Stomach (tissue), 9 donors: ENCODE measurements around the gene SNRPB2. TPM values are rescaled to one million over a fixed set of nuclear protein-coding genes. Genes with fewer than 3 reads are reported as not detected.

Source experiments
- DNase-seq, 2 donors: peaks; one replicate each; pipeline versions ENCODE4 v3.0.0 to v3.0.0-alpha.2; 2013 to 2019
- H3K27ac ChIP-seq, 5 donors: fragments of 200-600 bp in 4 of 5; sonication (generic) in 4 of 5; one replicate each; pipeline ENCODE4 v1.5.1; 2013 to 2019; ENCODE audit warnings: mild to moderate bottlenecking in 1 of 5, moderate library complexity in 1 of 5
- H3K27me3 ChIP-seq, 3 donors: fragments of 200-600 bp; sonication (generic); one replicate each; pipeline ENCODE4 v1.5.1; 2017 to 2019; ENCODE audit warnings: mixed run types in 1 of 3
- H3K36me3 ChIP-seq, 4 donors: fragments of 200-600 bp; sonication (generic); 1 replicate in 3 of 4; 2 replicates in 1 of 4; pipeline ENCODE4 v1.5.1; 2016 to 2019
- H3K4me1 ChIP-seq, 4 donors: fragments of 200-600 bp; sonication (generic); one replicate each; pipeline ENCODE4 v1.5.1; 2016 to 2019
- H3K4me3 ChIP-seq, 4 donors: fragments of 200-600 bp; sonication (generic) in 3 of 4; one replicate each; pipeline ENCODE4 v1.5.1; 2016 to 2019; ENCODE audit warnings: mild to moderate bottlenecking in 1 of 4
- H3K9me3 ChIP-seq, 4 donors: fragments of 200-600 bp; sonication (generic); one replicate each; pipeline ENCODE4 v1.5.1; 2016 to 2019
- CTCF ChIP-seq, 7 experiments: fragments of 450-650 bp in 4 of 7; fragments of 200-600 bp in 3 of 7; sonication (generic) in 3 of 7; IDR thresholded peaks; one replicate each; pipeline ENCODE4 v1.5.1; 2016 to 2019; ENCODE audit warnings: antibody characterized with exemption in 7 of 7, control low read depth in 2 of 7, mild to moderate bottlenecking in 1 of 7
- EP300 ChIP-seq: sonication (generic); formaldehyde crosslinking; IDR thresholded peaks from one replicate; pipeline ENCODE4 v1.6.1; 2017; ENCODE audit warnings: antibody characterized with exemption
- POLR2A ChIP-seq, 4 donors: fragments of 450-650 bp; IDR thresholded peaks; one replicate each; pipeline ENCODE4 v1.6.1; 2016; ENCODE audit warnings: antibody characterized with exemption in 4 of 4, control low read depth in 2 of 4, mild to moderate bottlenecking in 1 of 4, moderate library complexity in 1 of 4
- POLR2AphosphoS5 ChIP-seq, 3 donors: sonication (generic); formaldehyde crosslinking; IDR thresholded peaks; one replicate each; pipeline ENCODE4 v1.6.1; 2016; ENCODE audit warnings: antibody characterized with exemption in 3 of 3
- WGBS, 5 donors: extraction: QIAGEN DNeasy Blood & Tissue Kit in 3 of 5; methylation state at CpG; one replicate each; pipeline versions ENCODE4 v1.1.5 to v1.1.7; 2013 to 2018; 5-methylcytosine and 5-hydroxymethylcytosine counted together
- intact Hi-C: fragments of 100-400 bp; cut with DNase I; formaldehyde crosslinking; loops from one replicate; pipeline ENCODE4 v1.15.1; 2023; ENCODE audit warnings: low total_unique reads
- polyA plus RNA-seq, 3 donors: library from polyadenylated mRNA; stranded (reverse); fragments of 200-250 nt; gene quantifications; one replicate each; pipeline ENCODE4 v1.2.3, GENCODE V29; 2013
- total RNA-seq, 5 donors: library from RNA; depleted of rRNA; stranded (reverse); fragments of >200 nt; gene quantifications; one replicate each; pipeline versions ENCODE4 v1.1.0 to v1.2.3, GENCODE V29; 2014 to 2016
- donor health status: healthy with polysubstance abuse.
- donor health status: Bipolar disorder and iron deficiency.
- donor health status: healthy.

SNRPB2 gene
- total and polyA plus RNA-seq, 8 donors = 2.6 to 67.4 (median 44.4) TPM; not detected in 1

- Histone ChIP-seq H3K4me3 (no peak overlapping the region), H3K9me3 (peaks cover 0 to 7% (median 5%) of the 10 kb centered on the region in 4 donors), H3K27ac (no peak overlapping the region), H3K36me3 (no peaks in the 10 kb centered on the region), H3K27me3 (peaks cover 0 to 10% (median 0%) of the 10 kb centered on the region in 3 donors), H3K4me1 (no peaks in the 10 kb centered on the region)
- WGBS, 5 donors = 91 to 97% (median 93%) methylated on average over 2 to 3 of the region's 3 CpGs
- intact Hi-C loops = no loop called here
- no peak for DNase-seq
- no peak for TF ChIP-seq POLR2AphosphoS5 (IDR thresholded peaks at IDR 0.05)
- TF ChIP-seq POLR2A (IDR thresholded peaks at IDR 0.05) = no peak
- no peak for TF ChIP-seq EP300
- TF ChIP-seq CTCF (IDR thresholded peaks at IDR 0.05) = no peak
These were observed 19.0 kb upstream of the SNRPB2 start for GRCh38 chr20:16710781-16711180.

- no peak for TF ChIP-seq CTCF (IDR thresholded peaks at IDR 0.05)
- no peak for TF ChIP-seq POLR2A (IDR thresholded peaks at IDR 0.05)
- TF ChIP-seq EP300 = no peak
- no peak for TF ChIP-seq POLR2AphosphoS5 (IDR thresholded peaks at IDR 0.05)
- Histone ChIP-seq H3K4me3 (no peak overlapping the region), H3K27ac (no peak overlapping the region), H3K4me1 (no peaks in the 10 kb centered on the region), H3K36me3 (no peaks in the 10 kb centered on the region), H3K27me3 (peaks cover 0 to 6% (median 0%) of the 10 kb centered on the region in 3 donors), H3K9me3 (no peaks in the 10 kb centered on the region)
- intact Hi-C loops = no loop called here
- DNase-seq = no peak
- 72 to 82% (median 78%) methylated on average over 4 of the region's 4 CpGs for WGBS, 5 donors
These were observed 18.1 kb upstream of the SNRPB2 start for GRCh38 chr20:16711661-16712258.

GRCh38 chr20:16712511-16712947 lies 17.3 kb upstream of the SNRPB2 start:
- H3K9me3 ChIP-seq = no peaks in the 10 kb centered on the region
- 49 to 57% (median 52%) methylated on average over 6 of the region's 6 CpGs for WGBS, 5 donors
- no peaks in the 10 kb centered on the region for H3K4me1 ChIP-seq
- H3K27ac ChIP-seq = no peak overlapping the region
- no peak for DNase-seq
- H3K27me3 ChIP-seq = peaks cover 0 to 8% (median 0%) of the 10 kb centered on the region in 3 donors
- H3K4me3 ChIP-seq = no peak overlapping the region
- intact Hi-C loops = no loop called here
- no peak for TF ChIP-seq EP300
- TF ChIP-seq POLR2A (IDR thresholded peaks at IDR 0.05) = no peak
- TF ChIP-seq CTCF (IDR thresholded peaks at IDR 0.05) = no peak
- no peak for TF ChIP-seq POLR2AphosphoS5 (IDR thresholded peaks at IDR 0.05)
- no peaks in the 10 kb centered on the region for H3K36me3 ChIP-seq

- peaks cover 0 to 8% (median 0%) of the 10 kb centered on the region in 3 donors for H3K27me3 ChIP-seq
- no peak overlapping the region for H3K27ac ChIP-seq
- H3K36me3 ChIP-seq = no peaks in the 10 kb centered on the region
- TF ChIP-seq EP300 = no peak
- no peak for TF ChIP-seq POLR2A (IDR thresholded peaks at IDR 0.05)
- no peak for TF ChIP-seq POLR2AphosphoS5 (IDR thresholded peaks at IDR 0.05)
- DNase-seq = no peak
- H3K4me1 ChIP-seq = no peaks in the 10 kb centered on the region
- no peaks in the 10 kb centered on the region for H3K9me3 ChIP-seq
- intact Hi-C loops = no loop called here
- H3K4me3 ChIP-seq = no peak overlapping the region
These were observed 16.8 kb upstream of the SNRPB2 start for GRCh38 chr20:16713066-16713465.

GRCh38 chr20:16714242-16714641 lies 15.6 kb upstream of the SNRPB2 start:
- no peak overlapping the region for H3K4me3 ChIP-seq
- TF ChIP-seq POLR2A (IDR thresholded peaks at IDR 0.05) (no peak), EP300 (no peak), CTCF (IDR thresholded peaks at IDR 0.05) (no peak), POLR2AphosphoS5 (IDR thresholded peaks at IDR 0.05) (no peak)
- no peaks in the 10 kb centered on the region for H3K36me3 ChIP-seq
- peaks cover 0 to 8% (median 3%) of the 10 kb centered on the region in 3 donors for H3K27me3 ChIP-seq
- H3K9me3 ChIP-seq = no peaks in the 10 kb centered on the region
- intact Hi-C loops = no loop called here
- H3K27ac ChIP-seq = no peak overlapping the region
- no peaks in the 10 kb centered on the region for H3K4me1 ChIP-seq
- WGBS, 5 donors = 64 to 78% (median 74%) methylated on average over 5 of the region's 5 CpGs
- no peak for DNase-seq
